GM18873 (cell line): ENCODE measurements around the gene HVCN1.
A peak's percentile ranks its signal among the peaks of the same experiment; 100 is the strongest.

Source experiments
- ATAC-seq: cut with Tn5 transposase; IDR thresholded peaks from one replicate; pipeline ENCODE4 v1.9.1; 2021; ENCODE audit warnings: mild to moderate bottlenecking, moderate library complexity, moderate number of reproducible peaks; ENCODE audit not compliant: unreplicated experiment, low FRiP score

Gene HVCN1

GRCh38 chr12:110699591-110700445, 10.9 kb upstream of the HVCN1 start:
- ATAC-seq: no peak

GRCh38 chr12:110698171-110698902, 9.4 kb upstream of the HVCN1 start:
- peak; percentile 73 for ATAC-seq

GRCh38 chr12:110697236-110697635, 8.3 kb upstream of the HVCN1 start:
- ATAC-seq: no peak

GRCh38 chr12:110696283-110696682, 7.4 kb upstream of the HVCN1 start:
- ATAC-seq: no peak

GRCh38 chr12:110694330-110694901, 5.5 kb upstream of the HVCN1 start:
- ATAC-seq: no peak

- ATAC-seq: no peak
Observed at GRCh38 chr12:110693731-110694130, 4.8 kb upstream of the HVCN1 start.

- ATAC-seq: no peak
Observed at GRCh38 chr12:110690127-110690430, 1.2 kb upstream of the HVCN1 start.

- no peak for ATAC-seq
Observed at GRCh38 chr12:110689281-110690126, 589 bp upstream of the HVCN1 start.

- no peak for ATAC-seq
Observed at GRCh38 chr12:110687396-110688169, 1.3 kb downstream of the HVCN1 start.

GRCh38 chr12:110686294-110686903, 2.5 kb downstream of the HVCN1 start:
- no peak for ATAC-seq

GRCh38 chr12:110684312-110684836, 4.5 kb downstream of the HVCN1 start:
- ATAC-seq: no peak

GRCh38 chr12:110683888-110684287, 5.0 kb downstream of the HVCN1 start:
- ATAC-seq: no peak

- no peak for ATAC-seq
Observed at GRCh38 chr12:110680032-110680431, 8.9 kb downstream of the HVCN1 start.

GRCh38 chr12:110679201-110679600, 9.7 kb downstream of the HVCN1 start:
- ATAC-seq: no peak

- ATAC-seq: no peak
Observed at GRCh38 chr12:110677982-110678381, 10.9 kb downstream of the HVCN1 start.

GRCh38 chr12:110677206-110677911, 11.6 kb downstream of the HVCN1 start:
- no peak for ATAC-seq

GRCh38 chr12:110676171-110676570, 12.7 kb downstream of the HVCN1 start:
- no peak for ATAC-seq

GRCh38 chr12:110670161-110670701, 18.7 kb downstream of the HVCN1 start:
- peak; percentile 51 for ATAC-seq

- no peak for ATAC-seq
Observed at GRCh38 chr12:110669193-110669502, 19.8 kb downstream of the HVCN1 start.
